GM19395 (cell line): ENCODE results near the gene CMAS.
"Not testable (repeated sequence)": the region's sequence is repeated elsewhere in the genome, so short reads cannot be mapped to it uniquely, and the experiment has no call there.

Experiments
- ATAC-seq: cut with Tn5 transposase; IDR thresholded peaks from one replicate; pipeline ENCODE4 v1.9.1; 2021; ENCODE audit warnings: mild to moderate bottlenecking, moderate library complexity; ENCODE audit not compliant: unreplicated experiment

Gene CMAS

DNA sequence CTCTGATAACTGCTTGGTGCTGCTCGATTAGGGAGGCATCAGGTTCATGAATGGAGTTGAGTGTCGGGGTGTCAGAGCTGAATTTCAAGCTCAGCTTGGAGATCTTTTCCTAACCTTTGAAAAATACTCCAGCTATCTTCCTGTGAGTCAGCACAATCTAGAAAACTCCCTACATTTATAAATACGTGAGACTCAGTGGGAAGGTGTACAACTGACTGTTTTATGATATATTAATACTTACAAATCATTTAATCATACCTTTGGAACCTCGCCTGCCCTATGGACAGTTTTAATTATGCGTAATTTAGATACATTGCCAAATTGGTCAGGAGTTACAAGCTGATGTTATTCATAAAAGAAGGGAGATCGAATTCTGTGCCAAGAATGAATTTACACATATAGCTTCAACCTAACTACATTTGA lies 961 bp downstream of the CMAS start:
- ATAC-seq, result peak; percentile 49

DNA sequence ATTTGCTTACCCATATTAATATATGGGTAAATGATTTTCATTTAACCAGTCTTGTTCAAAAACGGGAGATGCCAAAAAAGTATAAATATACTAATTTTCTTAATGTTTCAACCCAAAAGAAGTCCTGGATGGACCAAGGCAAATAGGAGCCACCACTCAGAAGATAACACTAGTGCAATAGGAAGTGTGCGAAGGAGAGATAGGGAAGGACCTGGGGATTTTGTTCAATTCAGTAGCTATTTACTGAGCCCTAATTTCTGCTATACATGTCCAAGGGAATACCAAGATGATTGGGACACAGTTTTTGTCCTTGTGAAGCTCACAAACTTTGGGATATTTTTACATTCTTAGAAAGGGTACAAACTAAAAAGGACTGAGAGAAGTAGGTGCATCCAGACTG lies 1.5 kb downstream of the CMAS start:
- ATAC-seq, result no peak

DNA sequence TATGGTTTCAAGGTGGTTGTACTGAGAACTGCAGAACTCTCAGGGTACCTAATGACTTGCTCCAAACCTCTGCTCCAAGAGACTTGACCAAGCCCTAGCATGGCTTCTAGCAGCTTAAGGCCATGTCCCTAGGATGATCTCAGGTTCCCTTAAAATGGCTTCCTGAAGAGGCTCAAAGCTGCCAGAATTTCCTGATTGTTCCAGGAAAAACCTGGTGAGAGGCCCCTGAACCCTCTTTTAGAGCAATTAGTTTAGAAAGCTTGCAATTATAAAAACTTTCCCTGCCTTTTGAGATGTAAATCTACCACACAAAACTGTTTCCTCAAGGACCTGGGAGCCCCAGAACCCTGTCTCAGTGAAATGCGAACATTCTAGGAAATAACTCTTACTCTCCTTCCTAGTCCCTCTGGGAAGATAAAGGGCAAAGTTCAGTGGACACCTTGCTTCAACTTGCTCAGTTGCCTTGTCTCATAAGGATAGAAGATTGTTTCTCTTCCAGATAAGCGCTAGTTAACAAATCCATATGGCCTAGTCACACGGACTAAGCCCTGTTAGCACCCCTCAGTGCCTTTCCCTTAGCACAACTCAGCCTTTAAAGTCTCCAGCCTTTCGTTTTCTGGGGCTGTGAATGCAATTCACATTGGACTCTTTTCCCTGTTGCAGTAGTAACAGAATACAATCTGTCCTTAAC lies 2.5 kb downstream of the CMAS start:
- no peak for ATAC-seq

DNA sequence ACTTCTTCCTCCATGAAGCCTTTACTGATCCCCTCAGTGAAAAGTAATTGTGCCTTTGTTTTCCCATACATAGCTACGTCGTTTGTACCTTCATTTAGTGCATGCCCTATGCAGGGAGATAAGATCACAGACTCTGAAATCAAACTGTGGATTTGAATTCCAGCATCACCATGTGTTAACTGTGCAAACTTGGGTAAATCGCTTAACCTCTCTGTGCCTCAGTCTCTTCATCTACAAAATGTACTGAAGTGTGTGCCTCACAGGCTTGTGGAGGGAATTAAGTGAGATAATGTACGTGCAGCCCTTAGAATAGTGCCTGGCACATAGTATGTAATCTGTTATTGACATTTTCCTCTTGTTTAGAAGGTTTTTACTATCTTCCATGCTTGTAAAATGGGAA lies 4.1 kb downstream of the CMAS start:
- ATAC-seq, result no peak

DNA sequence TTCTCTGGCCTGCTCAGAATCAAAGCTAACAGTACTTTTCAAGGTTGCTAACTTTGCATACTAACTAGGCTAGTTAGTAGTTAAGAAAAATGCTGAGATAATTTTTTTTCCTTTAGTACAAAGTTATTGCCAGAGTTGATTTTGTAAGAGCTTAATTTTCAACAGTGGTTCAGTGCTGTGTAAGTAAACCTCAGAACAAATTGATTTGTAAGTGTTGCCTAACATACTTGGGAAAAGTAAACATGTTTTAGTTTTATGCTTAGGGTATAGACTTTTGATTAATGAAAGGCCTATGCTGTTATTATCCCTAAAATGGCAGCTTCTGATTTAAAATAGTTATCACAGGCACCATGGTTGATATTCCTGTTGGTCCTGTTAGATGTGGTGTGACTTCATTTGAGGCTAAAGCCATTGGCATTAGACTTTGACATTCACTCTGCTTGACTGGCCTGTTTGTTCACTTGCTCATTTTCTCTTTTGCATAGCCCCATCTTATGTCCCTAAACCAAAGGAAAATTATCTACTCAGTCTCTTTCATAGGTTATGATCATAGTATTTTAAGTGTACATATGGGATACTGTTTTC lies 5.2 kb downstream of the CMAS start:
- no peak for ATAC-seq

DNA sequence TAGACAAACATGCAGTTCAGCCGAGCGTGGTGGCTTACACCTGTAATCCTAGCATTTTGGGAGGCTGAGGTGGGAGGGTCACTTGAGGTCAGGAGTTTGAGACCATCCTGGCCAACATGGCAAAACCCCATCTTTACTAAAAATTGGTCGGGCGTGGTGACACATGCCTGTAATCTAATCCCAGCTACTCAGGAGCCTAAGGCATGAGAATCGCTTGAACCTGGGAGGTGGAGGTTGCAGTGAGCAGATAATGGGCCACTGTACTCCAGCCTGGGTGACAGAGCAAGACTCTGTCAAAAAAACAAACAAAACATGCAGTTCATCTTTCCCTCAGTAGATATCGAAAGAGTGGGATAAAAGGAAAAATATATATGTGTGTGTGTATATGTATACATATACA lies 7.0 kb downstream of the CMAS start:
- ATAC-seq, result not testable (repeated sequence)

DNA sequence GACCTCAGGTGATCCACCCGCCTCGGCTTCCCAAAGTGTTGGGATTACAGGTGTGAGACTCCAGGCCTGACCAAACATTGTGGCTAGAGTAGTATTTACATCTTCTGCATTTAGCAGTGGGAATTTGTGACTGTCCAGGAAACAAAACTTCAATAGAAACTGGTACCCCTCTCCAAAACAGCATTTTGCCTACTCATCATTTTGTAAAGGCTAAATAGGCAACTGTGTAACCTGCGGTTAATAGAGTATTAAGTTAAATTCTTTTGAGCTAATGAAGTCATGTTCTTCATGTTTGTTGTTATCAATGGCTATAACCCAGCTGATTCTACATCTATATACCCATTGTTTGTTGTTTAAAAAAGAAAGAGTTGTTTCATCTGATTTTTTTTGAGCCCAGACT lies 8.1 kb downstream of the CMAS start:
- no peak for ATAC-seq

DNA sequence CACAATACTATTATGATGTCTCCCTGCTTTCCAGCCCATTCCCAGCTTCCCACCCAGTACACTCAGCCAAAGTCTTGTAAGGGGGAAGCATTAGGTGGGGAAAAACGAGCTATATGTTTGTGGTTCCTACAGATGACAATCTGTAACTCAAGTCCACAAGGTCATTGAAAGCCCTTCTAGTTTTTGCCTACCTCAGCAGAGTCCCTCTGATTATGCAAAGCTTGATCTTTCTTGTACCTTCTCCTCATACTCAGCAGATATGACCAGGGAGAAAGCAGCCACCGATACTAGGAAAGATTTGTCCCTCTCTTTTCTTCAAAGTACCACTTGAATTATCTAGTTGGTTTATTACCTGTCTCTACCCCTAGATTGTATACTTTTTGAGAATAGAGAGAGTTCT lies 10.6 kb downstream of the CMAS start:
- ATAC-seq, result no peak

DNA sequence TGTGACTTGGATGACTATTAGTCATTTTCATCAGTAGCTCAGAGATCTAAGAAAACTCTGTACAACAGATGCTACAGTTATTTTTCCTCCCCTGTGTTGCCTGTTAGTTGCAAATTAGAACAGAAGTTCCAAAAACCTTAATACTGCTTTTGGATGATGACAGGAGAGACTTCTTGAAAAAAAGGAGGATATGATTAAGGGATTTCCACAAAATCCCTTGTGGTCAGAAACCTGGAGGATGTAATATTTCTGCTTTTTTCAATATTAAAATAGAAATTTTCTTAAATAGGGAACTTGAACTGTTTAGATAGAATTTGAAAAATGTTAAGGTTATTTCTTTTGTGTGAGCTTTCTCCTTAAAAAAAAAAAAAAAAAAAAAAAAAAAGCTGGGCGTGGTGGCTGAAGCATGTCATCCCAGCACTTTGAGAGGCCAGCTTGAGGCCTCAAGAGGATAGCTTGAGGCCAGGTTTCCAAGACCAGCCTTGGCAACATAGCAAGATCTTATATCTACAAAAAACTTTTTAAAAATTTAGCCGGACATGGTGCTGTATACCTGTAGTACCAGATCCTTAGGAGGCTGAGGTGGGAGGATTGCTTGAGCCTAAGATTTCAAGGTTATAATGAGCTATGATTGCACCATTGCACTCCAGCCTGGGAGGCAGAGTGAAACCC lies 14.1 kb downstream of the CMAS start:
- no peak for ATAC-seq

DNA sequence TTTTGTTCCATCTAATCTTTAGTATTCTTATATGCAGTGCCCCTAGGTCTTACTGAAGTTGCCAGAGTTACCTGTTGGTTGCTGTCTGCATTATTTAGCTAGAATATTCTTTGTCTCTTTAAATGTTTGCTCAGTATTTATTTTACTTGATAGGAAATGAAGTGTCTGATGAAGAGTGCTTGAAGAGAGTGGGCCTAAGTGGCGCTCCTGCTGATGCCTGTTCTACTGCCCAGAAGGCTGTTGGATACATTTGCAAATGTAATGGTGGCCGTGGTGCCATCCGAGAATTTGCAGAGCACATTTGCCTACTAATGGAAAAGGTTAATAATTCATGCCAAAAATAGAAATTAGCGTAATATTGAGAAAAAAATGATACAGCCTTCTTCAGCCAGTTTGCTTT lies 18.9 kb downstream of the CMAS start:
- ATAC-seq, result no peak

DNA sequence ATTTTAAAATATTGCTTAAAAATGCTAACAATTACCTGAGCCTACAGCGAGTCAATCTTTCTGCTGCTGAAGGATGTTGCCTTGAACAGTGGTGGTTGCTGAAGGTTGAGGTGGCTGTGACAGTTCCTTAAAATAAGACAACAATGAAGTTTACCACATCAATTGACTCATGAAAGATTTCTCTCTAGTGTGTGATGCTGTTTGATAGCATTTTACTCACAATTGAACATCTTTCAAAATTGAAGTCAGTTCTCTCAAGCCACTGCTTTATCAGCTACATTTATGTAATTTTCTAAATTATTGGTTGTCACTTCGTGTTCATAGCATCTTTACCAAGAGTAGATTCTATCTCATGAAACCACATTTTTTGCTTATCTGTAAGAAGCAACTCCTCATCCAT lies 20.3 kb downstream of the CMAS start:
- no peak for ATAC-seq

DNA sequence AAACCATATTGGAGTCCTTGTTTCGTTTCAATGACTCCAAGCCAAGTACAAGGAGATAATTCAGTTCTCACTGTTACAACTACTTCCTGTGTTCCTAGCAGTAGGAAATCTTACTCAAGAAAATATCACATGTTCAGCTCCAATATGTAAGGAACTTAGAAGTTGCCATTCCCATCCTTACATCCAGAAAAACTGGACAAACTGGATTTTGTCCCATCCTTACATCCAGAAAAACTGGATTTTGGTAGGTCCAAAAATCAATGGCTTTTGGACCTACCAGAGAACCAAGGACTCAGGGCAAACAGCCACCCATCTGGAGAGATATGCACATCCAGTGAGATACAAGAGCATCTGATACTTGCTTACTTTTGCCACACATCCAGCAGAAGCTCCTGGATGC lies 23.8 kb downstream of the CMAS start:
- no peak for ATAC-seq

DNA sequence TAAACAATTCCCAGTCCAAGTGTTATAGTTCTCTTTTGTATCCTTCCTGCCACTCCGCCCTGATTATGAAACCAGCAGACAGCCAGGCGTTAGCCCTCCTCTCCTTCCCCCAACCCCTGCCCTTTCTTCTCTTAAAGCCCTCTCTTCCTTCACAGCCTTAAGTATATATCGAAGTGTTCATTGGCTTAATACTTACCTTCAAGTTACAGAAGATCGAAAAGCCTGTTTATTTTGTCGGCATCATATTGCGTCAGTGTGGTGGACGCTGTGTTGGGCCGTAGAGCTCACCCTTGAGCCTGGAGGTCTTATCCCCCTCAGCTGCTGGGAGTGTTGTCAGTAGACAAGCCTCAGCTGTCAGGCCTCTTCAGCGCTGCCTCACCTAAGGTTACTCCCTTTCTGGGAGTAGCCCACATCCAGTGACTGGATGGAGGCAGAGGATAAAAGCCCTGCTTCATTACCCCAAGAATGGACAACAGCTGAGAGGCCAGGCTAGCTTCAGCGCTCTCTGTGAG lies 36.2 kb downstream of the CMAS start:
- no peak for ATAC-seq

DNA sequence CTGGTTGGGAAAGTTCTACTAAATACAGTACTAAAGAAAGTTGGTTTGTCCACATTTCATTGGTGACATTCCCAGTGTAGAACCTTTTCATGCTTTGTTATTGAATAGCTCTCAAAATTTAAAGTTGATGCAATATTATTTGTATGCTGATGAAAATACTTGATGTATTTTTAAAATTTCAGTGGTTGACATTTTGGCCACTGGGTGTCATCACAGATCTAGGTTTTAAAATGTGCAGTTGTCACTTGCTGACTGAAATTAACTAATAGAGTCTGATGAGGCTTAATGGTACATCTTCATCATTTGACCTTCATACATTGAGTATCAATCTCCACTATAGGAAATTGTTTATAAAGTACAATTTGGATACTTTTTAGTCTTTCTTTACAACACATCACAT lies 37.1 kb downstream of the CMAS start:
- no peak for ATAC-seq

DNA sequence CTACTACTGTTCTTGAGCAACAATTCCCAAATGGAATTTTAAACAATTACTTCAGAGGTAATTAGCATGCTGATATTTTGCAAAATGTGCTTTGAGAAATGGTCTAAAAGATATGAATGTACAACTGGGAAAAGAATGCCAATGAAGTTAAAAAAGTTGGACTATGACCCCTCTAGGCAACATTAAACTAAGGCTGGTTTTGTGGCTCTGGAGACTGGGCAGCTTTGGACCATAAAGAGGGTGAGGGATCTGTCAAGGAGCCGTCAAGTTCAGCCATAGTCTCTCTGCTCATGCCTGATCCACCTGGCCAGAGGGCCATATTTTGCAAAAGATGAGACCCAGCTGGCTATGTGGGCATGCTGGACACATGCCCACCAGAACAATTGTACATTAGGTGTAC lies 38.8 kb downstream of the CMAS start:
- no peak for ATAC-seq

DNA sequence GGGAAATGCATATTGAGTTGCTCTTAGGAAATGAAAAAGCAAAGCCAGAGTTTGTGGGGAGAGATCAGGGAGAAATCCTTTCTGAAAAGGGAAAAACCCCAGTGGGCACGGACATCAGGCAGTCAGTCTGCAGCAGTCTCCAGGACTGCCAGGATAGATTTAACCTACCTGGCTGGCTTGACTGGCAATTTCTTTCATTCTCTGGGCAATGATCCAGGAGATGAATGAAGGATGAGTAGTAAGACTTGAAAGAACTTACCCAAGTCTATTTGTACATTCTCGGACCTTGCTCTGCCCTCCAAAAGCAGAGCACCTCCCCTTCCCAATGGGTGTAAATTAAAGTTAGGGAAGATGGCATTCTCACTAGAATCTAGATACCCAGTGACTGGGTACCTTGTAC lies 42.9 kb downstream of the CMAS start:
- ATAC-seq, result no peak

DNA sequence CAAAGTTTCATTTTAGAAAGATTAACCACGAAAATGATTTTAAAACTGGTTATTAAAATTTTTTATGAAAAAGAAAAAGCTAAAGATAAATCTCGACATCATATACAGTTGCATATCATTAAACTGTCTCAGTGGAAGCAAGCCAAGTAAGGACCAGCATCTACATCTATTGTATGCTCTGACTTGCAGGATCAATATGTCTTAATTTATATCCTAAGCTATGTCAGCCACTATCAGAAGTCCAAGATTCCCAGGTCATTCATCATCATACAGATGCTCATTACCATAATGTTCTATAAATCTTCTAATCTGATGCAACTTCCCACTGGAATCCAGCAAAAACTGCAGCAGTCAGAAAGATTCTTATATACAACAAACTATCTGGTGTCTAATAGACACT lies 43.5 kb downstream of the CMAS start:
- ATAC-seq, result no peak

DNA sequence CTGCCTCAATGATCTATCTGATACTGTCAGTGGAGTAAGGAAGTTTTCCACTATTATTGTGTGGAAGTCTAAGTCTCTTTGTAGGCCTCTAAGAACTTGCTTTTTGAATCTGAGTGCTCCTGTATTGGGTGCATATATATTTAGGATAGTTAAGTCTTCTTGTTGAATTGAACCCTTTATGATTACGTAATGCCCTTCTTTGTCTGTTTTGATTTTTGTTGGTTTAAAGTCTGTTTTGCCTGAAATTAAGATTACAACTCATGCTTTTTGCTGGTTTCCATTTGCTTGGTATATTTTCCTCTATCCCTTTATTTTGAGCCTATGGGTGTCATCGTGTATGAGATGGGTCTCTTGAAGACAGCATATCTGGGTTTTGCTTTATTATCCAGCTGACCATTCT lies 53.0 kb downstream of the CMAS start:
- ATAC-seq, result not testable (repeated sequence)

DNA sequence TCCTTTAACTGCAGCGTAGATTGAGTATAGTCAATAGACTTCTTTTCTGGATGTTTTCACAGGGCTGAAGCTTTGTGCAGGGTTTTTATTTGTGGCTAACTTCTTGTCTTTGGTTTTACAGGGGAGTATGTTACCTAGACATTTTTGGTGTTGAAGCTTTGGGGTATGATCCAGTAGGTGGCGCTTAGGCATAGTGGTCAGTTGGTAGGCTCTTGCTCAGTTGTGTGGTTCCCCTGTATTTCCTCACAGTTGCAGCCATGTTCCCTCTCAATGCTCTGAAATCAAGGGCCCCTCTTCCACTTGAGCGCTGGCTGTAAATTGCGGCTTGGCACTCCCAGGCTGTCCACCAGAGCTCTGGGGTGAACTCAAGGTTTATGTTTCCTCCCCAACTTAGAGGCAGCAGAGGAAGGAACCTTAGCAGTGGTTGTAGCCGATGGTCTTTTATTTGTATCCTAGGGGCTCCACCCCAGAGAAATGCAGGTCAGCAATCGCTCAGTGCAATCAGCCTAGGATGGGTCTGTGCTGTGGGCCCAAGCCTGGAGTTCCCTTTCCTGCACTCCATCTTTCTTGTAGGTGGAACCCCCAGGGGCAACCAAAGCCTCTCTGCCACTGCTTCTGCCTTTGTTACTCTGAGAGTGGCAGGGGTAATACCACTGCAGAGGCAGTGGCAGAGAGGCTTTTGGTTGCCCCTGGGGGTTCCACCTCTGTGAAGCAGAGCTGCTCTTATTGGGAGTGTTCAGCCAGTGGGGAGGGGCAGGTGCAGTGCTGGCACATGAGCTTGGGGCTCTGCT lies 55.1 kb downstream of the CMAS start:
- peak; percentile 77 for ATAC-seq

DNA sequence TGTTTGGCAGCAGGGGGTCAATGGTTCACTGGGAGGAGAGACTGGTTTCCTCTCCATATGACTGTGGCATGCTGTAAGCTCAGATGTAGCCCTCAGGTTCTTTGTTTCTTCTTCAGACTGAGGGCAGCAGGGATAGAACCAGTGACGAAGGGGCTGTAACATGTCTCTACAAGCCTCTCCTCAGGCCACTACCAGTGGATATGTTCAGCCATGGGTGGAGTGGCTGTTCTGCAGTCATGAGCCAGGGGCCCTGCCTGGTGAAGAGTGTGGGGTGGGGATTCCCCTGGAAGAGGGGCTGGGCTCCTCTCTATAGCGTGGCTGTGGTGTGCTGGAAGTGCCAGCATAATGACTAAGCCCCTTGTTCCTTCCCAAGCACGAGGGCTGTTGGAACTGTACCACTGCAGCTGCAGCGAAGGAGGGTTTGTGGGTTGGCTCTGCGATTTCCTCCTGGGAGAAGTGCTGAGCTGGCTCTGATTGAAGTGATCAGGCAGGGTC lies 55.8 kb downstream of the CMAS start:
- peak; percentile 35 for ATAC-seq

DNA sequence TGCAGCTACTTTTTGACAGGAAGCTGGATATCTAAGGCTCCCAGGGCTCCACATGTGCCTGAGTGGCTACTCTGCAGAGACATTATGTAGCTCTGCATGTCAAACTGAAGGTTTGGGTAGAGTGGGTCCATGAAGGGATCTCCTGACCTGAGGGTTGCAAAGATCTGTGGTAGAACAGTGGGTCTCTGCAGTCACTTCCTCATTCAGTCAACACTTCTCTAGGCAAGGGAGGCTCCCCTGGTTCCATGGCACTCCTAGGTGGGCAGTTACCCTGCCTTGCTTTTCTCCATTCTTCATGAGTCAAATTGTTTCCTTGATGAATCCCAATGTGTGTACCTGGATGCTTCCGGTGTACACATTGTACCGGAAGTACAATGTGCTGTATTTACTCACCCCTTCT lies 57.4 kb downstream of the CMAS start:
- ATAC-seq, result no peak
